Measurements from ENCODE around the gene RABGGTA. TPM values are rescaled to one million over a fixed set of nuclear protein-coding genes. Genes with fewer than 3 reads are reported as not detected.
A peak's percentile ranks its signal among the peaks of the same experiment; 100 is the strongest.

The RABGGTA gene
- total RNA-seq, 1 donor from 2014 or later: 54.9 TPM

- DNase-seq (ENCODE audit: low spot score in 2 of 2): peak in 1 of 2 donors; percentile 59
Measured at GRCh38 chr14:24240110-24240918, 31.1 kb downstream of the RABGGTA start.

GRCh38 chr14:24238527-24239037, 32.8 kb downstream of the RABGGTA start:
- intact Hi-C loops (cut with DNase I): no loop called here
- Histone ChIP-seq H3K27ac (no peak overlapping the region), H3K36me3 (peaks cover 35 to 64% of the 10 kb centered on the region in 2 donors)

More at GRCh38 chr14:24240110-24240918, 31.1 kb downstream of the RABGGTA start:
- intact Hi-C loops (cut with DNase I): loop anchor here (5.0 kb wide), 2 partner anchors 192 to 938 kb away; partner anchors contain the start of gene PPP1R3E
- peak overlapping the region; percentile 94 to 99 for H3K27ac ChIP-seq
- TF ChIP-seq CTCF (IDR thresholded peaks at IDR 0.05): no peak
- peaks cover 15 to 32% of the 10 kb centered on the region in 2 donors for H3K4me1 ChIP-seq
- H3K36me3 ChIP-seq: peaks cover 35 to 57% of the 10 kb centered on the region in 2 donors
- no peaks in the 10 kb centered on the region for H3K27me3 ChIP-seq
- peak overlapping the region; percentile 19 to 81 for H3K4me3 ChIP-seq
- no peaks in the 10 kb centered on the region for H3K9me3 ChIP-seq

GRCh38 chr14:24238123-24238522, 33.3 kb downstream of the RABGGTA start:
- peak in 1 of 2 donors; percentile 56 for DNase-seq (ENCODE audit: low spot score in 2 of 2)
- Histone ChIP-seq H3K27ac (no peak overlapping the region), H3K36me3 (peaks cover 35 to 64% of the 10 kb centered on the region in 2 donors), H3K27me3 (no peaks in the 10 kb centered on the region), H3K4me1 (peaks cover 20 to 39% of the 10 kb centered on the region in 2 donors), H3K4me3 (no peak overlapping the region), H3K9me3 (no peaks in the 10 kb centered on the region)
- intact Hi-C loops (cut with DNase I): no loop called here
- TF ChIP-seq CTCF (IDR thresholded peaks at IDR 0.05): no peak

More at GRCh38 chr14:24238527-24239037, 32.8 kb downstream of the RABGGTA start:
- Histone ChIP-seq H3K9me3 (no peaks in the 10 kb centered on the region), H3K4me3 (no peak overlapping the region), H3K4me1 (peaks cover 16 to 38% of the 10 kb centered on the region in 2 donors), H3K27me3 (no peaks in the 10 kb centered on the region)
- peak in 1 of 2 donors; percentile 56 for DNase-seq (ENCODE audit: low spot score in 2 of 2)
- TF ChIP-seq CTCF (IDR thresholded peaks at IDR 0.05): no peak

GRCh38 chr14:24237463-24237955, 33.9 kb downstream of the RABGGTA start:
- H3K4me3 ChIP-seq: no peak overlapping the region
- no peaks in the 10 kb centered on the region for H3K27me3 ChIP-seq
- H3K36me3 ChIP-seq: peaks cover 35 to 64% of the 10 kb centered on the region in 2 donors
- H3K27ac ChIP-seq: no peak overlapping the region
- H3K4me1 ChIP-seq: peaks cover 21 to 39% of the 10 kb centered on the region in 2 donors
- no peak for TF ChIP-seq CTCF (IDR thresholded peaks at IDR 0.05)
- intact Hi-C loops (cut with DNase I): no loop called here
- DNase-seq (ENCODE audit: low spot score in 2 of 2): peak in 1 of 2 donors; percentile 53
- no peaks in the 10 kb centered on the region for H3K9me3 ChIP-seq

GRCh38 chr14:24236689-24237462, 34.5 kb downstream of the RABGGTA start:
- Histone ChIP-seq H3K4me1 (peaks cover 21 to 39% of the 10 kb centered on the region in 2 donors), H3K36me3 (peaks cover 35 to 64% of the 10 kb centered on the region in 2 donors)
- intact Hi-C loops (cut with DNase I): no loop called here

More at GRCh38 chr14:24236689-24237462, 34.5 kb downstream of the RABGGTA start:
- TF ChIP-seq CTCF (IDR thresholded peaks at IDR 0.05): no peak
- H3K9me3 ChIP-seq: no peaks in the 10 kb centered on the region
- H3K27me3 ChIP-seq: no peaks in the 10 kb centered on the region
- peak in 1 of 2 donors; percentile 41 for DNase-seq (ENCODE audit: low spot score in 2 of 2)
- H3K4me3 ChIP-seq: no peak overlapping the region
- H3K27ac ChIP-seq: no peak overlapping the region
